Colonic mucosa (tissue), 4 donors: ENCODE measurements around the gene OSBPL10. TPM values are rescaled to one million over a fixed set of nuclear protein-coding genes. Genes with fewer than 3 reads are reported as not detected.

Experiments used
- DNase-seq: peaks from one replicate; pipeline ENCODE4 v3.0.0-alpha.2; 2020
- H3K27ac ChIP-seq: fragments of 200-600 bp; one replicate; pipeline ENCODE4 v1.8.0; 2021
- H3K27me3 ChIP-seq: fragments of 200-600 bp; one replicate; pipeline ENCODE4 v1.8.0; 2021
- H3K36me3 ChIP-seq: fragments of 200-600 bp; one replicate; pipeline ENCODE4 v1.8.0; 2021
- H3K4me1 ChIP-seq: fragments of 200-600 bp; one replicate; pipeline ENCODE4 v1.8.0; 2021; ENCODE audit warnings: mild to moderate bottlenecking
- H3K4me3 ChIP-seq: fragments of 200-600 bp; one replicate; pipeline ENCODE4 v1.8.0; 2021
- H3K9ac ChIP-seq, 2 donors: one replicate each; pipeline ENCODE4 v1.7.0; 2013; ENCODE audit warnings: control low read depth in 2 of 2, low read depth in 2 of 2, low read length in 2 of 2
- H3K9me3 ChIP-seq: fragments of 200-600 bp; one replicate; pipeline ENCODE4 v1.8.0; 2021
- intact Hi-C: fragments of 100-400 bp; cut with DNase I; formaldehyde crosslinking; loops from one replicate; pipeline ENCODE4 v1.14.1; 2022
- total RNA-seq, 2 donors: library from RNA; stranded (reverse); fragmentation: NEBNext Ultra II Directional in 1 of 2; extraction: Animal tissue kit (Norgen Biotek cat#: 25700) in 1 of 2; gene quantifications; one replicate each; pipeline ENCODE4 v1.2.1, GENCODE V29; 2021
- TF ChIP-seq, protein P1 (sequence below): fragments of 200-600 bp; IDR thresholded peaks from one replicate; pipeline ENCODE4 v1.8.0; 2022; ENCODE audit warnings: antibody characterized with exemption, mild to moderate bottlenecking
- donor health status: healthy.
- donor health status: DM: no; HTN: no; CAD: no.
- donor health status: DM: no; HTN: no; CAD: no.

Gene OSBPL10
- total RNA-seq, 2 donors from 2014 or later: 20.0 to 34.4 TPM

DNA sequence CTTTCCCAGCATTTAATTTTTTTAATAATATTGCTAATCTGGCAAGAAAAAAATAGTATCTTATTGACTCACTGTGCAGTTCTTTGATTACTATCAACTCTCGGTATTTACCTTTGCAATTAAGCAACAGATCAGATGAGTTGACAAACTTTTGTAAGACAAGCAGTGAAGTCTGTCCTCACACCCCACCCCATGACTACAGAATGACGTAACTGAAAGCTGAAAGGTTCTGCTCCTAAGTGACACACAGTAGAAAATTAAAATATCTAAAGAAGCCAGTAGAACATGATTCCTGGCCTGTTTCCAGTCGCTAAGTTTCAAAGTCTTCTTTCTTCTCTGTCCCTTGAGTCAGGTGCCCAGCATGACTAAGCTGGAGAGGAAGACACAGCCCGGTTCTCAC lies 312.8 kb downstream of the OSBPL10 start:
- intact Hi-C loops: no loop called here
- TF ChIP-seq, protein P1, sequence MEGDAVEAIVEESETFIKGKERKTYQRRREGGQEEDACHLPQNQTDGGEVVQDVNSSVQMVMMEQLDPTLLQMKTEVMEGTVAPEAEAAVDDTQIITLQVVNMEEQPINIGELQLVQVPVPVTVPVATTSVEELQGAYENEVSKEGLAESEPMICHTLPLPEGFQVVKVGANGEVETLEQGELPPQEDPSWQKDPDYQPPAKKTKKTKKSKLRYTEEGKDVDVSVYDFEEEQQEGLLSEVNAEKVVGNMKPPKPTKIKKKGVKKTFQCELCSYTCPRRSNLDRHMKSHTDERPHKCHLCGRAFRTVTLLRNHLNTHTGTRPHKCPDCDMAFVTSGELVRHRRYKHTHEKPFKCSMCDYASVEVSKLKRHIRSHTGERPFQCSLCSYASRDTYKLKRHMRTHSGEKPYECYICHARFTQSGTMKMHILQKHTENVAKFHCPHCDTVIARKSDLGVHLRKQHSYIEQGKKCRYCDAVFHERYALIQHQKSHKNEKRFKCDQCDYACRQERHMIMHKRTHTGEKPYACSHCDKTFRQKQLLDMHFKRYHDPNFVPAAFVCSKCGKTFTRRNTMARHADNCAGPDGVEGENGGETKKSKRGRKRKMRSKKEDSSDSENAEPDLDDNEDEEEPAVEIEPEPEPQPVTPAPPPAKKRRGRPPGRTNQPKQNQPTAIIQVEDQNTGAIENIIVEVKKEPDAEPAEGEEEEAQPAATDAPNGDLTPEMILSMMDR: no peak
- Histone ChIP-seq H3K27ac (no peak overlapping the region), H3K4me3 (no peak overlapping the region), H3K36me3 (no peaks in the 10 kb centered on the region), H3K9me3 (no peaks in the 10 kb centered on the region), H3K4me1 (no peaks in the 10 kb centered on the region), H3K9ac (no peak overlapping the region), H3K27me3 (no peaks in the 10 kb centered on the region)
- no peak for DNase-seq

DNA sequence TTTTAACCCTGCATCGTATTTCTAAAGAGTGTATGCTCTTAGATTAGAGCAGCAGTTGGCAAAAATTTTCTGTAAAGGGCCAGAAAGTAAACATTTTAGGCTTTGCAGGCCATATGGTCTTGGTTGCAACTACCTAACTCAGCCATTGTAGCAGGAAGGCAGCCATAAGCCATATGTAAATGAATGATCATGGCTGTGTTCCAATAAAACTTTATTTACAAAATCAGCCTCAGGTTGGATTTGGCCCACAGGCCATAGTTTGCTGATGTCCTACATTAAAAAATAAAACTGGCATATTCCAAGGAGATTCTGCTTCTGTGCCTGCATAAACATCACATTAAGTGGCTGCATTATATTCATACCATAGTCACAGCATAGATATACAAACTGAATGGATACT lies 313.5 kb downstream of the OSBPL10 start:
- H3K27me3 ChIP-seq: no peaks in the 10 kb centered on the region
- no peaks in the 10 kb centered on the region for H3K36me3 ChIP-seq
- H3K9me3 ChIP-seq: no peaks in the 10 kb centered on the region
- H3K4me3 ChIP-seq: no peak overlapping the region
- H3K27ac ChIP-seq: no peak overlapping the region
- no peaks in the 10 kb centered on the region for H3K4me1 ChIP-seq
- TF ChIP-seq, protein P1: no peak
- DNase-seq: no peak
- no peak overlapping the region for H3K9ac ChIP-seq
- intact Hi-C loops: no loop called here

DNA sequence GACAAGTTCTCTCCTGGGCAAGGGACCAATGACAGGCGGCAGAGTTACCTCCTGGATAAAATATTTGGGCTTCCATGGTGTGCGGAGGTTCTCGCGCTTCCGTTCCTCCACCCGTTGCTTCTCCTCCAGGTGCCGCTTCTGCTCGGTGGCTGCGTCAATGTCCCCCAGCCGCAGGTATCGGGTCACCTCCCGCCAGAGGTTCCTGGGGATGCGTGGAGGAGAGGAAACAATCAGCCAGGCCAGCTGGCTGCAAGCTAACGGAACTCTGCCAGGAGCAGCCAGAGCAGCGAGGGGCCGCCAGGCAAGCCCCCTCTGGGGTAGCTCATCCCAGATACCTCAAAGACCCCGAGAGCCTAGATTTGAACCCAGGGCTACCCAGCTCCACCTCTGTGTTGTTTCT lies 317.0 kb downstream of the OSBPL10 start:
- no peaks in the 10 kb centered on the region for H3K4me1 ChIP-seq
- H3K27ac ChIP-seq: no peak overlapping the region
- H3K4me3 ChIP-seq: no peak overlapping the region
- H3K9ac ChIP-seq: no peak overlapping the region
- DNase-seq: no peak
- H3K27me3 ChIP-seq: no peaks in the 10 kb centered on the region
- H3K36me3 ChIP-seq: no peaks in the 10 kb centered on the region
- no peaks in the 10 kb centered on the region for H3K9me3 ChIP-seq
- intact Hi-C loops: no loop called here
- TF ChIP-seq, protein P1: no peak

DNA sequence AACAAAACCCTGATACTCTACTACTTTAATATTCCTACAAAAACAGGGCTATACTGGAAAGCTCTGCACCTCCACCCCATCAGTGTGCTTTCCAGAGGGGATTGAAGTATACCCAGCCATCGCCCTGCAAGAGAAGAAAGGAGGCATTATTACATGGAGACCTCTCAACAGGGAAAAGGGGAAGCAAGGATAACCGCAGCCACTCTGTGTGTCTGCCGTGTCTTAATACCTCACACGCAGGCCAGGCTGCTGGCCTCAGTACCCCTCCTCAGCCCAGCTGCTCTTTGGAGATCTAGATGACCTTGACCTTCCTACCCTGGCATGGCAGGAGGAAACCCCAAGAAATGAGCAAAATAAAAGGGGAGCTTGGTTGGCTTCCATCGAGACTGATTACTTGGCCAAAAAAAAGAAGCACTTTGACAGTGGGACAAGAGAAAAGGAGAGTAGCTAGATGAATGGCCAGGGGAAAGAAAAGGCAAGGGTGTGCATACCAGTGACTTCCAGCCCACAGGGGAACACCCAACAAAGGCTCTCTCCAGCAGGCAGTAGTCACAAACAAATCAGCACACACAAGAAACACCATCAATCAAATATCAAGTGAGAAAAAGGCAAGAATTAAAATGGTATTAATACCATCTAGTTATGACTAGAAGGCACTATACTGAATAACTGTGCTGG lies 318.9 kb downstream of the OSBPL10 start:
- Histone ChIP-seq H3K9ac (no peak overlapping the region), H3K27ac (no peak overlapping the region), H3K9me3 (no peaks in the 10 kb centered on the region), H3K27me3 (no peaks in the 10 kb centered on the region), H3K4me3 (no peak overlapping the region), H3K4me1 (no peaks in the 10 kb centered on the region), H3K36me3 (no peaks in the 10 kb centered on the region)
- DNase-seq: no peak
- TF ChIP-seq, protein P1: no peak
- intact Hi-C loops: no loop called here

DNA sequence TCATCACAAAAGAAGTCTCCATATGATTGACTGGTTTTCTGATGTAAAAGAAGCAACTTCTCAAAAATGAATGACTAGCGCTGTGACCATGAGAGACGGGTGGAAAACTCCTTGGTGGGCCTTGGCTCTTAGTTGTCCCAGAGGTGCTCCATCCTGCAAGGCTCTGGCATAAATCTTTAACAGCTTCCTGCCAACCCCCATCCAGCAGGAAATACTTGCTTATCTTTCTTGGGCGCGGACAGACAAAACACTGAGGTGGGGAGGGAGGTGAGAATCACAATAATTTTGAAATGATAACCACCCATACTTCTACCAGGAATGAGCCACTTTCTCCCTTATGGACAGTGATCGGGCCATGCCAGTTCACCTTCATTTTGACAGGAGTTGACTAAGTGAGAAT lies 319.8 kb downstream of the OSBPL10 start:
- H3K4me1 ChIP-seq: no peaks in the 10 kb centered on the region
- no peaks in the 10 kb centered on the region for H3K9me3 ChIP-seq
- H3K27ac ChIP-seq: no peak overlapping the region
- no peak overlapping the region for H3K9ac ChIP-seq
- DNase-seq: peak; percentile 34
- no peaks in the 10 kb centered on the region for H3K27me3 ChIP-seq
- no peaks in the 10 kb centered on the region for H3K36me3 ChIP-seq
- TF ChIP-seq, protein P1: no peak
- intact Hi-C loops: no loop called here
- H3K4me3 ChIP-seq: no peak overlapping the region
